ENCODE data around the gene PLA2G6. TPM values are rescaled to one million over a fixed set of nuclear protein-coding genes. Genes with fewer than 3 reads are reported as not detected.

PLA2G6 gene
- total RNA-seq, 1 donor = 12.3 TPM

GRCh38 chr22:38137876-38138687, 43.5 kb downstream of the PLA2G6 start:
- no peak for TF ChIP-seq CTCF (IDR thresholded peaks at IDR 0.05; ENCODE audit: insufficient read depth, low read length)
- DNase-seq (ENCODE audit: low read depth) = no peak
- H3K4me3 ChIP-seq (ENCODE audit: low read depth, low read length) = no peak overlapping the region

GRCh38 chr22:38136607-38137006, 45.0 kb downstream of the PLA2G6 start:
- H3K4me3 ChIP-seq (ENCODE audit: low read depth, low read length) = no peak overlapping the region
- peak; percentile 12 for TF ChIP-seq CTCF (IDR thresholded peaks at IDR 0.05; ENCODE audit: insufficient read depth, low read length)
- DNase-seq (ENCODE audit: low read depth) = no peak

- no peak for TF ChIP-seq CTCF (IDR thresholded peaks at IDR 0.05; ENCODE audit: insufficient read depth, low read length)
- DNase-seq (ENCODE audit: low read depth) = peak; percentile 87
- no peak overlapping the region for H3K4me3 ChIP-seq (ENCODE audit: low read depth, low read length)
These were observed 46.4 kb downstream of the PLA2G6 start for GRCh38 chr22:38135133-38135706.

GRCh38 chr22:38133331-38133730, 48.3 kb downstream of the PLA2G6 start:
- DNase-seq (ENCODE audit: low read depth) = no peak
- H3K4me3 ChIP-seq (ENCODE audit: low read depth, low read length) = no peak overlapping the region
- TF ChIP-seq CTCF (IDR thresholded peaks at IDR 0.05; ENCODE audit: insufficient read depth, low read length) = no peak

GRCh38 chr22:38132794-38133193, 48.8 kb downstream of the PLA2G6 start:
- no peak overlapping the region for H3K4me3 ChIP-seq (ENCODE audit: low read depth, low read length)
- no peak for DNase-seq (ENCODE audit: low read depth)
- TF ChIP-seq CTCF (IDR thresholded peaks at IDR 0.05; ENCODE audit: insufficient read depth, low read length) = no peak

GRCh38 chr22:38132136-38132535, 49.5 kb downstream of the PLA2G6 start:
- no peak for DNase-seq (ENCODE audit: low read depth)
- H3K4me3 ChIP-seq (ENCODE audit: low read depth, low read length) = no peak overlapping the region
- no peak for TF ChIP-seq CTCF (IDR thresholded peaks at IDR 0.05; ENCODE audit: insufficient read depth, low read length)
